ENCODE results near the gene OR51B4.

Gene OR51B4

GRCh38 chr11:5276697-5277096 is 25.0 kb downstream of the OR51B4 start:
- Histone ChIP-seq H3K27ac (no peak overlapping the region), H3K36me3 (no peaks in the 10 kb centered on the region), H3K4me3 (ENCODE audit: low read depth in 1 of 2, low read length in 1 of 2) (no peak overlapping the region), H3K27me3 (no peaks in the 10 kb centered on the region), H3K4me1 (ENCODE audit: control insufficient read depth in 1 of 2, insufficient read depth in 1 of 2, low read depth in 1 of 2, low read length in 1 of 2) (no peaks in the 10 kb centered on the region), H3K9me3 (no peaks in the 10 kb centered on the region)
- TF ChIP-seq CTCF (IDR thresholded peaks at IDR 0.05), result no peak

GRCh38 chr11:5275369-5276110 is 26.2 kb downstream of the OR51B4 start:
- no peaks in the 10 kb centered on the region for H3K36me3 ChIP-seq
- no peaks in the 10 kb centered on the region for H3K27me3 ChIP-seq
- H3K9me3 ChIP-seq, result no peaks in the 10 kb centered on the region
- no peak overlapping the region for H3K4me3 ChIP-seq (ENCODE audit: low read depth in 1 of 2, low read length in 1 of 2)
- no peaks in the 10 kb centered on the region for H3K4me1 ChIP-seq (ENCODE audit: control insufficient read depth in 1 of 2, insufficient read depth in 1 of 2, low read depth in 1 of 2, low read length in 1 of 2)
- TF ChIP-seq CTCF (IDR thresholded peaks at IDR 0.05), result no peak
- no peak overlapping the region for H3K27ac ChIP-seq

- Histone ChIP-seq H3K27me3 (no peaks in the 10 kb centered on the region), H3K9me3 (no peaks in the 10 kb centered on the region), H3K4me3 (ENCODE audit: low read depth in 1 of 2, low read length in 1 of 2) (no peak overlapping the region), H3K36me3 (no peaks in the 10 kb centered on the region), H3K4me1 (ENCODE audit: control insufficient read depth in 1 of 2, insufficient read depth in 1 of 2, low read depth in 1 of 2, low read length in 1 of 2) (no peaks in the 10 kb centered on the region), H3K27ac (no peak overlapping the region)
- TF ChIP-seq CTCF (IDR thresholded peaks at IDR 0.05), result no peak
Observed at GRCh38 chr11:5274395-5274794, 27.4 kb downstream of the OR51B4 start.

- no peaks in the 10 kb centered on the region for H3K4me1 ChIP-seq (ENCODE audit: control insufficient read depth in 1 of 2, insufficient read depth in 1 of 2, low read depth in 1 of 2, low read length in 1 of 2)
- no peaks in the 10 kb centered on the region for H3K27me3 ChIP-seq
- H3K27ac ChIP-seq, result no peak overlapping the region
- H3K36me3 ChIP-seq, result no peaks in the 10 kb centered on the region
- H3K4me3 ChIP-seq (ENCODE audit: low read depth in 1 of 2, low read length in 1 of 2), result no peak overlapping the region
- peaks cover 3% of the 10 kb centered on the region for H3K9me3 ChIP-seq
- no peak for TF ChIP-seq CTCF (IDR thresholded peaks at IDR 0.05)
Observed at GRCh38 chr11:5272395-5273017, 29.2 kb downstream of the OR51B4 start.

- no peak within 1 kb of the TSS for H3K27ac ChIP-seq
- no peak for TF ChIP-seq CTCF (IDR thresholded peaks at IDR 0.05)
- H3K27me3 ChIP-seq, result no peaks in the 10 kb centered on the region
- peaks cover 3% of the 10 kb centered on the region for H3K9me3 ChIP-seq
- no peaks in the 10 kb centered on the region for H3K4me1 ChIP-seq (ENCODE audit: control insufficient read depth in 1 of 2, insufficient read depth in 1 of 2, low read depth in 1 of 2, low read length in 1 of 2)
- H3K4me3 ChIP-seq (ENCODE audit: low read depth in 1 of 2, low read length in 1 of 2), result no peak within 1 kb of the TSS
- H3K36me3 ChIP-seq, result no peaks in the 10 kb centered on the region
Observed at GRCh38 chr11:5269715-5270147, 32.0 kb downstream of the OR51B4 start, which contains the start of gene HBE1. Gene HBE1 (minus strand): TSS chr11:5269945. CDS start chr11:5269890, 55 bp downstream.

Data from neutrophil (primary cell).